KBM-7 (cell line): ENCODE results near the gene RBM39.
"Not testable (repeated sequence)": the region's sequence is repeated elsewhere in the genome, so short reads cannot be mapped to it uniquely, and the experiment has no call there.

Source experiments
- DNase-seq: peaks from one replicate; pipeline ENCODE4 v3.0.0-alpha.2; 2015
- in situ Hi-C: fragments of 300-500 bp; cut with MboI; formaldehyde crosslinking; loops from 2 replicates; pipeline ENCODE4 v1.14.3; 2020; ENCODE audit warnings: low sequenced_read_pairs, low pct_unique_long_range_greater_than_20kb, mixed read lengths

The RBM39 gene

GRCh38 chr20:35729836-35730582 is 12.1 kb downstream of the RBM39 start:
- in situ Hi-C loops, result no loop called here

GRCh38 chr20:35729283-35729807 is 12.7 kb downstream of the RBM39 start:
- in situ Hi-C loops, result no loop called here
- DNase-seq, result no peak

More at GRCh38 chr20:35729836-35730582, 12.1 kb downstream of the RBM39 start:
- no peak for DNase-seq

- no peak for DNase-seq
- in situ Hi-C loops, result no loop called here
Measured at GRCh38 chr20:35726842-35727711, 15.0 kb downstream of the RBM39 start.

GRCh38 chr20:35724321-35725230 is 17.5 kb downstream of the RBM39 start:
- in situ Hi-C loops, result no loop called here
- DNase-seq, result no peak

DNA sequence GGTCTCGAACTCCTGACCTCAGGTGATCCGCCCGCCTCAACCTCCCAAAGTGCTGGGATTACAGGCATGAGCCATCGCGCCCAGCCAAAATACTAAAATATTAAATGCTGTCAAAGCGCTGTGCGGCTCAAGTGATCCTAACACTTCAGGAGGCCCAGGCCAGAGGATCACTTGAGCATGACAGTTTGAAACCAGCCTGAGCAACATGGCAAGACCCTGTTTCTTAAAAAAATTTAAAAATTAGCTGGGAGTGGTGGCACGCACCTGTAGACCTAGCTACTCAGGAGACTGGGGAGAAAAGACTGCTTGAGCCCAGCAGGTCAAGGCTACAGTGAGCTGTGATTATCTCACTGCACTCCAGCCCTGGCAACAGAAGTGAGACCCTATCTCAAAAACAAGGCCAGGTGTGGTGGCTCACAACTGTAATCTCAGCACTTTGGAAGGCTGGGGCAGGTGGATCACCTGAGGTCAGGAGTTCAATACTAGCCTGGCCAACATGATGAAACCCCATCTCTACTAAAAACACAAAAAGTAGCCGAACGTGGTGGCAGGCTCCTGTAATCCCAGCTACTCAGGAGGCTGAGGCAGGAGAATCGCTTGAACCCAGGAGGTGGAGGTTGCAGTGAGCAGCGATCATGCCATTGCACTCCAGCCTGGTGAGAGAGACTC is 18.3 kb downstream of the RBM39 start:
- in situ Hi-C loops, DNase-seq: not testable (repeated sequence)

GRCh38 chr20:35723275-35723639 is 18.8 kb downstream of the RBM39 start:
- DNase-seq, in situ Hi-C loops: not testable (repeated sequence)

- in situ Hi-C loops, result no loop called here
- no peak for DNase-seq
Measured at GRCh38 chr20:35721621-35722020, 20.4 kb downstream of the RBM39 start.

GRCh38 chr20:35721219-35721618 is 20.8 kb downstream of the RBM39 start:
- in situ Hi-C loops, result no loop called here
- DNase-seq, result no peak

GRCh38 chr20:35720165-35721123 is 21.6 kb downstream of the RBM39 start:
- in situ Hi-C loops, result no loop called here
- no peak for DNase-seq

DNA sequence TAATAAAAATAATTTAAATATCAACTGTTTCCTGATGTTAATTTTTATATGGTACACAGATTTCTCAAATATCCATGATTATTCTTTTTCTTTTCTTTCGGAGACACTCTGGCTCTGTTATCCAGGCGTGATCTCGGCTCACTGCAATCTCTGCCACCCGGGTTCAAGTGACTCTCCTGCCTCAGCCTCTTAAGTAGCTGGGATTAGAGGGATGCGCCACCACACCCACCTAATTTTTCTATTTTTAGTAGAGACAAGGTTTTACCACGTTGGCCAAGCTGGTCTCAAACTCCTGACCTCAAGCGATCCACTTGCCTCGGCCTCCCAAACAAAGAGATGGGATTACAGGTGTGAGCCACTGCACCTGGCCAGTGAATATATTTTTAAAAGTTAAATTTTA is 22.3 kb downstream of the RBM39 start:
- in situ Hi-C loops, result no loop called here
- DNase-seq, result no peak

DNA sequence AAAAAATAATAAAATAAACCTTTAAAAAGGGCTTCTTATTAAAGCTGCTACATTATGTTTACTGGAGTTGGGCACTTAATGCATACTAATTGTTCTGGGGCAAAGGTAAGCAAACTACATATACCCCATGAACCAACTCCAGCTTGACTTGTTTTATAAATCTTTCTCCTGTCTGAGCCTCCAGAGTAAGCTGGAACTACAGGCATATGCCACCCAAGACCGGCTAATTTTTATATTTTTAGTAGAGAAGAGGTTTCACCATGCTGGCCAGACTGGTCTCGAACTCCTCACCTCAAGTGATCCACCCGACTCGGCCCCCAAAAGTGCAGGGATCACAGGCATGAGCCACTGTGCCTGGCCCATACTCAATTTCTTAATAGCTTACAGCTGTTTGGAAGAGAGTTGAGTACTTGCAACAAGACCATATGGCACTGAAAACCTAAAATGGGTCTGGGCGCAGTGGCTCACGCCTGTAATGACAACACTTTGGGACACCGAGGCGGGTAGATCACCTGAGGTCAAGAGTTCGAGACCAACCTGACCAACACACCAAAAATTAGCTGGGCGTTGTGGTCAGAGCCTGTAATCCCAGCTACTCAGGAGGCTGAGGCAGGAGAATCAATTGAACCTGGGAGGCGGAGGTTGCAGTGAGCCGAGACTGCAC is 23.0 kb downstream of the RBM39 start:
- DNase-seq, result no peak

GRCh38 chr20:35718321-35718720 is 23.7 kb downstream of the RBM39 start:
- in situ Hi-C loops, result not testable (repeated sequence)

More for the DNA sequence above, 23.0 kb downstream of the RBM39 start:
- in situ Hi-C loops, result no loop called here

DNA sequence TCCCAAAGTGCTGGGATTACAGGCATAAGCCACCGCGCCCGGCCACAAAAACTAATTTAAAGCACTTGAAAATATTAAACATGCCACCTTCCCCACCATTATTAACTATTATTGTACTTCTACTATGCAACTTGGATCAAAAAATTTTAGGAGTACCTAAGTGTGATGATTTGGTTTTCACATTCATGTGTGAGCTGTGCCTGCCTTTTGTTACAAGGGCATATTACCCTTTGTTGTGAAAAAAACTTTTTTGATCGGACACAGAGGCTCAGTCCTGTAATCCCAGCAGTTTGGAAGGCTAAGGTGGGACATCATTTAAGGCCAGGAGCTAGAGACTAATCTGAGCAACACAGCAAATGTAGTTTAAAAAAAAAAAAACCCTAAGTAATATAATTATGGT is 25.7 kb downstream of the RBM39 start:
- in situ Hi-C loops, result no loop called here
- DNase-seq, result no peak

More at GRCh38 chr20:35718321-35718720, 23.7 kb downstream of the RBM39 start:
- not testable (repeated sequence) for DNase-seq

- in situ Hi-C loops, result no loop called here
- no peak for DNase-seq
Measured at GRCh38 chr20:35715652-35716051, 26.4 kb downstream of the RBM39 start.

- DNase-seq, result no peak
- in situ Hi-C loops, result no loop called here
Measured at GRCh38 chr20:35714127-35714526, 27.9 kb downstream of the RBM39 start.

DNA sequence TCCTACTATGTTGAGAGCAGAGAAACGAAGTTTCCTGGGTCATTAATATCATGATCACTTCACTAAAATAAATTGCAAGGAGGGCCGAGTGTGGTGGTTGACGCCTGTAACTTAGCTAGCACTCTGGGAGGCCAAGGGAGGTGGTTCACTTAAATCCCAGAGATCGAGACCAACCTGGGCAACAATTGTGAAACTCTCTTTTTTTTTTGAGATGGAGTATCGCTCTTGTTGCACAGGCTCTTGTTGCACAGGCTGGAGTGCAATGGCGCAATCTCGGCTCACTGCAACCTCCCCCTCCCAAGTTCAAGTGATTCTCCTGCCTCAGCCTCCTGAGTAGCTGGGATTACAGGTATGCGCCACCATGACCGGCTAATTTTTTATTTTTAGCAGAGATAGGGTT is 28.9 kb downstream of the RBM39 start:
- DNase-seq, in situ Hi-C loops: not testable (repeated sequence)

- DNase-seq, result no peak
- in situ Hi-C loops, result no loop called here
Measured at GRCh38 chr20:35711588-35712209, 30.4 kb downstream of the RBM39 start.
